C4-2B (cell line): ENCODE measurements around the gene HACD2.

Experiments used
- CTCF ChIP-seq: fragments of 450-650 bp; conservative IDR thresholded peaks from 2 replicates; pipeline ENCODE4 v1.5.1; 2017; ENCODE audit warnings: mild to moderate bottlenecking
- ZFX ChIP-seq: fragments of 450-650 bp; IDR thresholded peaks from 2 replicates; pipeline ENCODE4 v1.6.1; 2017

DNA sequence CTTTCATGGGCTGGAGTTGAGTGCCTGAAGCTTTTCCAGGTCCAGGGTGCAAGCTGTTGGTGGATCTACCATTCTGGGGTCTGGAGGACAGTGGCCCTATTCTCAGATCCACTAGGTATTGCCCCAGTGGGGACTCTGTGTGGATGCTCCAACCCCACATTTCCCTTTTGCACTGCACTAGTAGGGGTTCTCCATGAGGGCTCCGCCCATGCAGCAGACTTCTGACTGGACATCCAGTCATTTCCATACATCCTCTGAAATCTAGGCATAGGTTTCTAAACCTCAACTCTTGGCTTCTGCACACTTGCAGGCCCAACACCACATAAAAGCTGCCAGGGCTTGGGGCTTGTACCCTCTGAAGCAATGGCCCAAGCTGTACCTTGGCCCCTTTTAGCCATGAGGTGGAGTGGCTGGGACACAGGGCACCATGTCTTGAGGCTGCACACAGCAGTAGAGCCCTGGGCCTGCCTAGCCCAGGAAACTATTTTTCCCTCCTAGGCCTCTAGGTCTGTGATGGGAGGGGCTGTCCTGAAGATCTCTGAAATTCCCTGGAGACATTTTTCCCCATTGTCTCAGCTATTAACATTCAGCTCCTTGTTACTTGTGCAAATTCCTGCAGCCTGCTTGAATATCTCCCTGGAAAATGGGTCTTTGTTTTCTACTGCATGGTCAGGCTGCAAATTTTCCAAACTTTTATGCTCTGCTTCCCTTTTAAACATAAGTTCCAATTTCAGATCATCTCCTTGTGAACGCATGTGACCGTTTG is 6.0 kb upstream of the HACD2 start:
- TF ChIP-seq CTCF: no peak
- TF ChIP-seq ZFX: no peak
